SK-N-SH treated with all-trans-retinoic acid at 6 μM for 48 hours (cell line): ENCODE measurements around the gene TMED10.

Experiments
- BACH2 ChIP-seq: fragments of 250-450 bp; sonication (Bioruptor Pico); IDR thresholded peaks from 2 replicates; pipeline ENCODE4 v1.9.0; 2021; ENCODE audit warnings: mild to moderate bottlenecking, borderline replicate concordance
- CREB5 ChIP-seq: fragments of 250-450 bp; sonication (Bioruptor Pico); IDR thresholded peaks from 2 replicates; pipeline ENCODE4 v1.5.1; 2020; ENCODE audit warnings: low read depth, mild to moderate bottlenecking, moderate library complexity
- ISL1 ChIP-seq: fragments of 250-450 bp; sonication (Bioruptor Pico); IDR thresholded peaks from 2 replicates; pipeline ENCODE4 v2.1.2; 2022; ENCODE audit warnings: mild to moderate bottlenecking, moderate library complexity
- OSR1 ChIP-seq: fragments of 250-450 bp; sonication (Bioruptor Pico); IDR thresholded peaks from 2 replicates; pipeline ENCODE4 v1.8.0; 2022; ENCODE audit warnings: moderate library complexity, mild to moderate bottlenecking, inconsistent platforms
- RARB ChIP-seq: fragments of 250-450 bp; sonication (Bioruptor Pico); IDR thresholded peaks from 2 replicates; pipeline ENCODE4 v1.8.0; 2021; ENCODE audit warnings: mild to moderate bottlenecking, moderate library complexity
- TCF4 ChIP-seq: fragments of 250-450 bp; sonication (Bioruptor Pico); IDR thresholded peaks from 2 replicates; pipeline ENCODE4 v1.8.0; 2021; ENCODE audit warnings: mild to moderate bottlenecking, moderate library complexity, borderline replicate concordance
- TOX ChIP-seq: fragments of 250-450 bp; sonication (Bioruptor Pico); IDR thresholded peaks from 2 replicates; pipeline ENCODE4 v1.8.0; 2021; ENCODE audit warnings: mild to moderate bottlenecking, moderate library complexity, borderline replicate concordance
- ZFP3 ChIP-seq: fragments of 250-450 bp; sonication (Bioruptor Pico); IDR thresholded peaks from 2 replicates; pipeline ENCODE4 v1.5.0; 2020; ENCODE audit warnings: mild to moderate bottlenecking, moderate library complexity
- ZNF565 ChIP-seq: fragments of 450-650 bp; formaldehyde crosslinking; conservative IDR thresholded peaks from 2 replicates; pipeline ENCODE4 v1.5.0; 2020; ENCODE audit warnings: low read depth, mild to moderate bottlenecking, moderate library complexity
- ZNF70 ChIP-seq: fragments of 450-650 bp; formaldehyde crosslinking; IDR thresholded peaks from 2 replicates; pipeline ENCODE4 v1.5.0; 2020; ENCODE audit warnings: mild to moderate bottlenecking, moderate library complexity

- TF ChIP-seq CREB5, result no peak
- TF ChIP-seq TOX (CRISPR knock-in tag), result no peak
- no peak for TF ChIP-seq ZFP3 (CRISPR knock-in tag)
- TF ChIP-seq RARB, result no peak
- no peak for TF ChIP-seq OSR1 (CRISPR knock-in tag)
- no peak for TF ChIP-seq TCF4
- TF ChIP-seq BACH2 (CRISPR knock-in tag), result no peak
- TF ChIP-seq ISL1 (CRISPR knock-in tag), result no peak
- TF ChIP-seq ZNF70, result no peak
- TF ChIP-seq ZNF565, result no peak
Measured at GRCh38 chr14:75200451-75200850, 24.0 kb upstream of the TMED10 start.
